Glutamatergic neuron (in vitro differentiated cells): ENCODE measurements around the gene FRMD3. TPM values are rescaled to one million over a fixed set of nuclear protein-coding genes. Genes with fewer than 3 reads are reported as not detected.
"Not testable (repeated sequence)": the region's sequence is repeated elsewhere in the genome, so short reads cannot be mapped to it uniquely, and the experiment has no call there.

Source experiments
- DNase-seq: peaks from one replicate; pipeline ENCODE4 v3.0.0; 2022
- H3K27ac Mint-ChIP-seq: one replicate; pipeline ENCODE4 v1.8.0; 2020; ENCODE audit warnings: mild to moderate bottlenecking, mixed read lengths, inconsistent platforms; ENCODE audit not compliant: unreplicated experiment
- H3K27me3 Mint-ChIP-seq: one replicate; pipeline ENCODE4 v1.8.0; 2020; ENCODE audit warnings: mild to moderate bottlenecking, moderate library complexity, mixed read lengths, inconsistent platforms; ENCODE audit not compliant: unreplicated experiment
- H3K36me3 Mint-ChIP-seq: one replicate; pipeline ENCODE4 v1.8.0; 2020; ENCODE audit warnings: mild to moderate bottlenecking, mixed read lengths, inconsistent platforms; ENCODE audit not compliant: unreplicated experiment
- H3K4me1 Mint-ChIP-seq: one replicate; pipeline ENCODE4 v1.8.0; 2020; ENCODE audit warnings: mild to moderate bottlenecking, low read depth, mixed read lengths, inconsistent platforms; ENCODE audit not compliant: unreplicated experiment
- H3K4me3 Mint-ChIP-seq: one replicate; pipeline ENCODE4 v1.8.0; 2020; ENCODE audit warnings: mild to moderate bottlenecking, mixed read lengths, inconsistent platforms; ENCODE audit not compliant: unreplicated experiment
- H3K9me3 Mint-ChIP-seq: one replicate; pipeline ENCODE4 v1.8.0; 2020; ENCODE audit warnings: mild to moderate bottlenecking, moderate library complexity, mixed read lengths, inconsistent platforms; ENCODE audit not compliant: unreplicated experiment
- total RNA-seq: library from RNA; stranded (reverse); fragmentation: NEBNext Ultra II Directional; extraction: Animal tissue kit (Norgen Biotek cat#: 25700); gene quantifications from one replicate; pipeline ENCODE4 v1.2.1, GENCODE V29; 2021; ENCODE audit not compliant: unreplicated experiment
- TF ChIP-seq, protein P1 (sequence below): fragments of 200-600 bp; sonication (generic); IDR thresholded peaks from one replicate; pipeline ENCODE4 v1.5.0; 2021; ENCODE audit not compliant: partially characterized antibody, unreplicated experiment

The FRMD3 gene
- total RNA-seq, 1 donor from 2014 or later, result 20.7 TPM

DNA sequence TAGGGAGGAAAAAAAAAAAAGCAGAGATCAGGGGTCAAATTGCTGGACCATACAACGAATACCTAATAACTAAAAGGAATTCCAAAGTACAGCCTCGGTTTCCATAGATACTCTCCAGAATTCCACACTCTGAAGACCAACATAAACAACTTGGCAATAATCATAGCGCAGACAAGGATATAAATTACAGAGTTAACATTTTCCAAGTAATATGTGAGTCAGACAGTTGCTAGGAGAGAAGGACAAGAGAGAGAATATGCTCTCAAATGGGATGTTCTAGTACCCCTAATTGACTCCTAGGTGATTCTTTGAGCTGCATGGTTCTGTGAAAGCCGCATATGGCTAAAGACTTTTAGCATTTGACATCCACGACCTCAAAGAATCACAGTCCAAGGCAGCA is 165.2 kb downstream of the FRMD3 start:
- Mint-ChIP-seq H3K4me3 (no peak overlapping the region), H3K4me1 (no peaks in the 10 kb centered on the region), H3K27me3 (no peaks in the 10 kb centered on the region), H3K36me3 (peaks cover under 1% of the 10 kb centered on the region), H3K27ac (no peak overlapping the region), H3K9me3 (no peaks in the 10 kb centered on the region)
- TF ChIP-seq, protein P1, sequence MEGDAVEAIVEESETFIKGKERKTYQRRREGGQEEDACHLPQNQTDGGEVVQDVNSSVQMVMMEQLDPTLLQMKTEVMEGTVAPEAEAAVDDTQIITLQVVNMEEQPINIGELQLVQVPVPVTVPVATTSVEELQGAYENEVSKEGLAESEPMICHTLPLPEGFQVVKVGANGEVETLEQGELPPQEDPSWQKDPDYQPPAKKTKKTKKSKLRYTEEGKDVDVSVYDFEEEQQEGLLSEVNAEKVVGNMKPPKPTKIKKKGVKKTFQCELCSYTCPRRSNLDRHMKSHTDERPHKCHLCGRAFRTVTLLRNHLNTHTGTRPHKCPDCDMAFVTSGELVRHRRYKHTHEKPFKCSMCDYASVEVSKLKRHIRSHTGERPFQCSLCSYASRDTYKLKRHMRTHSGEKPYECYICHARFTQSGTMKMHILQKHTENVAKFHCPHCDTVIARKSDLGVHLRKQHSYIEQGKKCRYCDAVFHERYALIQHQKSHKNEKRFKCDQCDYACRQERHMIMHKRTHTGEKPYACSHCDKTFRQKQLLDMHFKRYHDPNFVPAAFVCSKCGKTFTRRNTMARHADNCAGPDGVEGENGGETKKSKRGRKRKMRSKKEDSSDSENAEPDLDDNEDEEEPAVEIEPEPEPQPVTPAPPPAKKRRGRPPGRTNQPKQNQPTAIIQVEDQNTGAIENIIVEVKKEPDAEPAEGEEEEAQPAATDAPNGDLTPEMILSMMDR, result no peak
- DNase-seq, result no peak

DNA sequence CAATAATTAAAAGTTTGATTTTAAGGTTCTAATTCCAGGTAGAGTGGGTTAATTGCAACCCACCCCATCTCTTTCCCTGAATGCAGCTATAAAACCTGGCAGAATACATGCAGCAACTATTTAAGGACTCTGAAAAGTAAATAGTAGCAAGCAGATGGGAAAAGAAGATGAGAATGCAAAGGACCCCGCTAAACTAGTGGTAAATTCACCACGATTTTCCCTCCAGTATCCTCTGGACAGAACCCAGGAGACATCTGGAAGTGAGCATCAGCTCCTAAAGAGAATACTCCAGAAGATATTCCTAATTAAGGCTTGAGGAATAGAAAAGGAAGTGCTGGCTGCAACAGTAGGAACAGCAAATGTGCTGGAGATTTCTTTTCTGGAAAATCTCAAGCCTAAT is 170.9 kb downstream of the FRMD3 start:
- DNase-seq, result no peak
- H3K27ac Mint-ChIP-seq, result no peak overlapping the region
- H3K4me3 Mint-ChIP-seq, result no peak overlapping the region
- no peaks in the 10 kb centered on the region for H3K27me3 Mint-ChIP-seq
- peaks cover 1% of the 10 kb centered on the region for H3K9me3 Mint-ChIP-seq
- peaks cover 2% of the 10 kb centered on the region for H3K4me1 Mint-ChIP-seq
- H3K36me3 Mint-ChIP-seq, result peaks cover 4% of the 10 kb centered on the region
- TF ChIP-seq, protein P1, result no peak

DNA sequence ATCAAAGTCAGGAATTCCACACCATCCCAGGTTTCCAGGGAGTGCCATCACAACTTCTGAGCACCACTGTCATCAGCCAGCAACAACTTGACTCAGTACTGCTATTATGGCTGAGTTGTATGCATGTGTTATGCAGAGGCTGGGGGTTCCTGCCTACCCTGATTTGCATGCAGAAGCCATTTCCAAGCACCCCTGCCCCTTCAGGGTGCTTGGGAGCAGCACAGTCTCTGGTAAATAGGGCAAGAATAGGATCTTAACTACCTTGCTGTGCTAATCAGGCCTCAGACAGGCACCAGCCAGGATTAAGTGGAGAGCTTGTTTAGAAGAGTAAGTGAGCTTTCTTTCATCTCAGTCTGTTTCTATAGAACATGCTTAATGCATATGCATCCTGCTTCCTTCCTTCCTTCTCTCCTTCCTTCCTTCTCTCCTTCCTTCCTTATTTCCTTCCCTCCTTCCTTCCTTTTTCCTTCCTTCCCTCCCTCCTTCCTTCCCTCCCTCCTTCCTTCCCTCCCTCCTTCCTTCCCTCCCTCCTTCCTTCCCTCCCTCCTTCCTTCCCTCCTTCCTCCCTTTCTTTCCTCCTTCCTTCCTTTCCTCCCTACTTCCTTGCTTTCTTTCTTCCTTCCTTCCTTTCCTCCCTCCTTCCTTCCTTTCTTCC is 175.7 kb downstream of the FRMD3 start:
- TF ChIP-seq, protein P1, result no peak
- H3K4me1 Mint-ChIP-seq, result peaks cover 2% of the 10 kb centered on the region
- H3K27me3 Mint-ChIP-seq, result peaks cover 2% of the 10 kb centered on the region
- H3K36me3 Mint-ChIP-seq, result peaks cover 5% of the 10 kb centered on the region
- H3K4me3 Mint-ChIP-seq, result no peak overlapping the region
- no peak overlapping the region for H3K27ac Mint-ChIP-seq
- DNase-seq, result no peak
- H3K9me3 Mint-ChIP-seq, result peaks cover 3% of the 10 kb centered on the region

DNA sequence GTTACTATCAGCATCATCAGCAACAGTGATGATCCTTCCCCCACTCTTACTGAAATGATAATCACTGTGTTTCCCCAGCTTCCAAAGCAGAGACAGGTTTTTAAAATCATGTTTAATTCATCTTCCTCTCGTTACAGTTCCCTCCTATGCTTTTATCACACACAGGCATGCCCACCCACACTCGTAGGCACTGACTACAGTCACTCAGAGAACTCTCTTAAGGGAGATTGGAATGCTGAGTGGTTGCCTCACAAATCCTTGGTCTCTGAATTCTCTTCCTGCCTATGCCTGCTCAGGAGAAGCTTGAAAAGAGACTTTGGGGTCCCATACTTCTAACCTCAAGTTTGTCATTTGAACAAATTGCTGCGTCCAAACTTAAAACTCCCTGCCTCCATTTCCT is 179.2 kb downstream of the FRMD3 start:
- Mint-ChIP-seq H3K27ac (no peak overlapping the region), H3K4me1 (peaks cover 2% of the 10 kb centered on the region), H3K9me3 (peaks cover 3% of the 10 kb centered on the region), H3K27me3 (peaks cover 2% of the 10 kb centered on the region), H3K36me3 (peaks cover 5% of the 10 kb centered on the region), H3K4me3 (no peak overlapping the region)
- TF ChIP-seq, protein P1, result no peak
- no peak for DNase-seq

DNA sequence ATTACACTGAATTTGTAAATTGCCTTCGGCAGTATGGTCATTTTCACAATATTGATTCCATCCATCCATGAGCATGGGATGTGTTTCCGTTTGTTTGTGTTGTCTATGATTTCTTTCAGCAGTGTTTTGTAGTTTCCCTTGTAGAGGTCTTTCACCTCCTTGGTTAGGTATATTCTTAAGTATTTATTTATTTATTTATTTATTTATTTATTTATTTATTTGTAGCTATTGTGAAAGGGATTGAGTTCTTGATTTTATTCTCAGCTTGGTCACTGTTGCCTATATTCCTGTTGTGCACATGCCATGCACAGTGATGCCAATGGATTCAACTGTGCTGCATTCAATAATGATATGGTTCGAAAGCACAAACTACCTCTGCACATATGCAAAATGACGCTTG is 179.7 kb downstream of the FRMD3 start:
- not testable (repeated sequence) for H3K9me3 Mint-ChIP-seq, H3K4me3 Mint-ChIP-seq

More for the DNA sequence above, 179.7 kb downstream of the FRMD3 start:
- not testable (repeated sequence) for H3K4me1 Mint-ChIP-seq, H3K27ac Mint-ChIP-seq, H3K27me3 Mint-ChIP-seq, DNase-seq, H3K36me3 Mint-ChIP-seq
